Measurements from ENCODE around the gene ZBTB20. TPM values are rescaled to one million over a fixed set of nuclear protein-coding genes. Genes with fewer than 3 reads are reported as not detected.

ZBTB20 gene
- polyA plus RNA-seq, 1 donor from 2014 or later = 42.6 TPM

GRCh38 chr3:114452256-114452655 lies 694.8 kb downstream of the ZBTB20 start:
- Mint-ChIP-seq H3K9me3 (no peaks in the 10 kb centered on the region), H3K27me3 (no peaks in the 10 kb centered on the region), H3K36me3 (no peaks in the 10 kb centered on the region), H3K27ac (no peak overlapping the region), H3K4me1 (peaks cover 23 to 28% (median 25%) of the 10 kb centered on the region in 3 donors), H3K4me3 (no peak overlapping the region)

DNA sequence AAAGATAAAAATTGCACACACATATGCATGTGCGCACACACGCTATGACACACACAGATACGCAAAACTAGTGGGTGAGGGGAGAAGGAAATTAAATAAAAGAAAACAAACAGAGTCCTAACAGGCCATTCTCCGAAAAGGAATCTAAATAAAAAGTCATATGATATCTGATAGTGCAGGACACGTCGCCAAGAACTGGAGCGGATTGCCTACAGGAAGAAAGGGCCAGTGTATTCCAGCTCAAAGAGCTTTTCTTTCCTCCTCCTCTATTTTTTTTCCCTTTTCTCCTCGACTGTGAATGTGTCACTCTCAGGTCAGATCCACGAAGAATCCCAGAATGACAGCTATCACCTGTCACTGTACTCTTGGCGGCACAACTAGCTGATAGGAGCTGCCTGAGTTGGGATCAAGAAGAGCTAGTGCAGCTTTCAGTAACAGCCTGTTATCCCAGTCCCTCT lies 695.5 kb downstream of the ZBTB20 start:
- no peaks in the 10 kb centered on the region for H3K36me3 Mint-ChIP-seq
- no peak overlapping the region for H3K4me3 Mint-ChIP-seq
- no peak overlapping the region for H3K27ac Mint-ChIP-seq
- no peaks in the 10 kb centered on the region for H3K27me3 Mint-ChIP-seq
- peaks cover 24 to 33% (median 28%) of the 10 kb centered on the region in 3 donors for H3K4me1 Mint-ChIP-seq
- no peaks in the 10 kb centered on the region for H3K9me3 Mint-ChIP-seq

- no peaks in the 10 kb centered on the region for H3K27me3 Mint-ChIP-seq
- H3K36me3 Mint-ChIP-seq = no peaks in the 10 kb centered on the region
- no peak overlapping the region for H3K4me3 Mint-ChIP-seq
- H3K9me3 Mint-ChIP-seq = no peaks in the 10 kb centered on the region
- H3K27ac Mint-ChIP-seq = no peak overlapping the region
- H3K4me1 Mint-ChIP-seq = peaks cover 29 to 37% (median 34%) of the 10 kb centered on the region in 3 donors
Measured at GRCh38 chr3:114451051-114451451, 696.0 kb downstream of the ZBTB20 start.

DNA sequence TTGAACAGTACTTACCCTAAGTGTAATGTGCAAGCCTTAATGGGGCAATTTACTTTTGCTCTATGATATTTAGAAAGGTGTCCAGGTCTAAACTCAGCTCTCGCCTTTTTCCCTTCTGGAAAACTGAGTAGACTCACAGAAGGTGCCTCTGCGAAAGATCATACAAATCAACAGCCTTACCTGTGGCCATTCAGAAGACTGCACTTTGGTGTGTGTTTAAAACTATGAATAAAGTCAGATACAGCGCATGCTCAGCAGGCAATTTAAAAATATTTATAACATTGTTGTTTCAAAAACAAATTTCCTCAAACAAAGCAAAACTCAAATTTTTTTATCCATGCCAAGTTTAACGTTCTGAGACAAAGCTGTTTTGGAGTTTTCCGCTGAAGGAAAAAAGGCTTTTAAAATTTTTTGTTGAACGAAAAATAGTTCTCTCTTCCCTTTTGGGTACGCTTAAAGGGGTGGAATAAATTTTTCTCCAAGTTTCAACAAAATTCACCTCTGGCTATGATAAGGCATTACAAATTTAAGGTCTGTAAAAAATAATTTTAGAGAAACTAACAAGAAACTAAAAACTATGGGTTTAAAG lies 697.0 kb downstream of the ZBTB20 start:
- peak overlapping the region in 1 of 4 donors; percentile 86 for H3K4me3 Mint-ChIP-seq
- H3K9me3 Mint-ChIP-seq = no peaks in the 10 kb centered on the region
- peak overlapping the region in 1 of 3 donors; percentile 98 for H3K27ac Mint-ChIP-seq
- no peaks in the 10 kb centered on the region for H3K36me3 Mint-ChIP-seq
- no peaks in the 10 kb centered on the region for H3K27me3 Mint-ChIP-seq
- H3K4me1 Mint-ChIP-seq = peaks cover 30 to 37% (median 37%) of the 10 kb centered on the region in 3 donors

DNA sequence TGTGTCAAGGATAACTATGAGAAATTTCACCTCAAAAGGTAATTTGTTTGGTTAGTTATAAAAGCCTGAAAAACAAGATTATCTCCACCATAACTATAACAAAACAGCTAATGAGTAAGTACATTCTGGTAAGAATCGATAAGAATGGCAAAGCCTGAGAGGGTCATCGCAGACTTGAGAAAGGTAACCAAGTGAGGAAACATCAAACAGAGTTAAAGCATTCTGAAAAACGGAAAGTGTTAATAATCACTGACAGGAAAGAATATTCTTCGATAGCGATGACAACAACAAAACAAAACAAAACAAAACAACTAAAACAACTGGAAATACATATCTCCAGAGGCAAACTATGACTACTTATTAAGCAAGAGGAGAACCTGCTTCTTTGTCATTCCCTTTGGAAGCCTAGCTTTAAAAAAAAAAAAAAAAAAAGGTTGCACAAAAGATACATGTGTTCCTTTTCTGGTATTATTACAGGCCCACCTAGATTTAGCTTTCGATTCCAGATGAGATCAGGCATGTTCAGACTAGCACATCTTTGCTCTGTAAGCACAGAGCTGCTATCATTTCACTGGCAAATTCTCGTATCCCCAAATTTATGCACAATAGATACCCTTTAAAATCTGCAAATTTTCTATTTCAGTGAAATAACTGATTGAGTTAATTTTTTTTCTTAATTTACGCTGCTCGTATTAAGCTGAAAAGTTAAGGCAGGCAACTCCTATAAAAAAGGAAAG lies 697.6 kb downstream of the ZBTB20 start:
- peaks cover 30 to 37% (median 37%) of the 10 kb centered on the region in 3 donors for H3K4me1 Mint-ChIP-seq
- no peaks in the 10 kb centered on the region for H3K27me3 Mint-ChIP-seq
- H3K36me3 Mint-ChIP-seq = no peaks in the 10 kb centered on the region
- peak overlapping the region in 1 of 4 donors; percentile 86 for H3K4me3 Mint-ChIP-seq
- no peaks in the 10 kb centered on the region for H3K9me3 Mint-ChIP-seq
- peak overlapping the region in 1 of 3 donors; percentile 98 for H3K27ac Mint-ChIP-seq

GRCh38 chr3:114447950-114448479 lies 699.1 kb downstream of the ZBTB20 start:
- no peaks in the 10 kb centered on the region for H3K9me3 Mint-ChIP-seq
- H3K4me3 Mint-ChIP-seq = peak overlapping the region; percentile 70 to 81 (median 77)
- peaks cover 33 to 47% (median 42%) of the 10 kb centered on the region in 3 donors for H3K4me1 Mint-ChIP-seq
- H3K36me3 Mint-ChIP-seq = peaks cover 2% of the 10 kb centered on the region
- no peaks in the 10 kb centered on the region for H3K27me3 Mint-ChIP-seq
- peak overlapping the region; percentile 75 to 95 (median 93) for H3K27ac Mint-ChIP-seq

DNA sequence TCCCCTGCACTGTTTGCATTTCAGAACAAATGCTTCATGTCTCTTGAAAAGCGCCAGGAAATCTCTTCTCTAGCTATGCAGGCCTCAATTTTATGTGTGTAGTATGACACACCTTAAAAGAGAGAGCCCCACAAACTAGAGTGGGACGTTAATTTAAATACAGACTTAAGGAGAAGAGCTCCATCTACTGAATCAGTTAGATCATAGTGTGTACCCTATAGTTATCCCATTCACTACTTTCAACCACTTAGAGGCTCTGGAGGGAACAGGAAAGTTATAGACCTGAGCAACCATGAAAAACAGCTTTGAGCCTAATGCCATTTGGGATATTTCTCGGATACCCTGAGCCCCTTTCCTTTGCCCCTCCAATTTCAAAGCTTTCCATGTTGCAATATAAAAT lies 699.5 kb downstream of the ZBTB20 start:
- Mint-ChIP-seq H3K27me3 (no peaks in the 10 kb centered on the region), H3K9me3 (no peaks in the 10 kb centered on the region), H3K36me3 (peaks cover 2% of the 10 kb centered on the region), H3K4me1 (peaks cover 36 to 52% (median 45%) of the 10 kb centered on the region in 3 donors), H3K4me3 (peak overlapping the region in 3 of 4 donors; percentile 74 to 81 (median 80)), H3K27ac (peak overlapping the region; percentile 75 to 95 (median 93))

DNA sequence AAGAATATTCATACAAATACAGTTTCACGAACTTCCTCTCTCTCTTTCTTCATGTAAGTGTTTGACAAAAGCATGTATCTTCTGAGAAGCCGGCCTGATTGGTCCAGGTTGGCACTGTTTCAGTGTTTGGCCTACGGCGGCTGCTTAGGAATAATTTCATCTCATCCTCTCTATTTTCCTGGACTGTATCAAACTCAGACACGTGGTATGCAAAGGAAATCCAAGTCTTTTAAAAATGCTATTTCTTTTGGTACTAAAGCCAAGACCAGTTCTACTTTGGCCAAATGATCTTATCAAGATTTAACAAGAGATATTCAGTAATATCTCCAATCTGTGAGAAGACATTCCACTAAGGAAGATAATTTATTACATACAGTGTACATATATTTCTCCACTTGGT lies 700.5 kb downstream of the ZBTB20 start:
- no peaks in the 10 kb centered on the region for H3K9me3 Mint-ChIP-seq
- peak overlapping the region in 2 of 3 donors; percentile 46 to 75 for H3K27ac Mint-ChIP-seq
- no peaks in the 10 kb centered on the region for H3K27me3 Mint-ChIP-seq
- H3K36me3 Mint-ChIP-seq = peaks cover 2% of the 10 kb centered on the region
- H3K4me1 Mint-ChIP-seq = peaks cover 36 to 57% (median 50%) of the 10 kb centered on the region in 3 donors
- peak overlapping the region in 3 of 4 donors; percentile 36 to 76 (median 54) for H3K4me3 Mint-ChIP-seq

- Mint-ChIP-seq H3K9me3 (no peaks in the 10 kb centered on the region), H3K4me1 (peaks cover 41 to 59% (median 55%) of the 10 kb centered on the region in 3 donors), H3K27me3 (no peaks in the 10 kb centered on the region), H3K4me3 (no peak overlapping the region), H3K36me3 (peaks cover 2% of the 10 kb centered on the region), H3K27ac (peak overlapping the region in 1 of 3 donors; percentile 40)
Measured at GRCh38 chr3:114445233-114445632, 701.9 kb downstream of the ZBTB20 start.

DNA sequence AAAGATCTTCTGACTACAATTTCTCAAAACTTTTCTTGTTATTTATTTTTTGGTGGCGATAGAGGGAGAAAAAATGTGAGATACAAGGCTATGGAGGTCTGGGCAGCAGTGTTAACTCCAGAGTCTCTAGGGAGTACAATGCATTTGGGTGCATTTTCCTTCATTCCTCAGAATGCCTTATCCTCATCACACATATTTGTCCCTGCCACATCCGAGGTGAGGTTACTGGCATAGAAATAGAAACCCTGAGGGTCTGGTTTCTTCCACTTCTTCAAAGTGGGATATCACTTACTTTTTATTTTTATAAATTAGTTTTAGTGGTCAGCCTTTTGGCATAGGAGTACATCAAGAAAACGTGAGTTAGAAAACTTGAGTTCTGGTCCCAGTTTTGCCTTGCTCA lies 702.9 kb downstream of the ZBTB20 start:
- Mint-ChIP-seq H3K36me3 (peaks cover 3% of the 10 kb centered on the region), H3K4me3 (peak overlapping the region in 2 of 4 donors; percentile 2 to 51), H3K27me3 (no peaks in the 10 kb centered on the region), H3K27ac (peak overlapping the region in 1 of 3 donors; percentile 53), H3K9me3 (no peaks in the 10 kb centered on the region), H3K4me1 (peaks cover 44 to 64% (median 59%) of the 10 kb centered on the region in 3 donors)

GRCh38 chr3:114442246-114442645 lies 704.8 kb downstream of the ZBTB20 start:
- Mint-ChIP-seq H3K4me1 (peaks cover 50 to 67% (median 61%) of the 10 kb centered on the region in 3 donors), H3K27ac (peak overlapping the region; percentile 41 to 93 (median 57)), H3K4me3 (peak overlapping the region in 1 of 4 donors; percentile 38), H3K9me3 (no peaks in the 10 kb centered on the region), H3K27me3 (no peaks in the 10 kb centered on the region), H3K36me3 (peaks cover 6% of the 10 kb centered on the region)

DNA sequence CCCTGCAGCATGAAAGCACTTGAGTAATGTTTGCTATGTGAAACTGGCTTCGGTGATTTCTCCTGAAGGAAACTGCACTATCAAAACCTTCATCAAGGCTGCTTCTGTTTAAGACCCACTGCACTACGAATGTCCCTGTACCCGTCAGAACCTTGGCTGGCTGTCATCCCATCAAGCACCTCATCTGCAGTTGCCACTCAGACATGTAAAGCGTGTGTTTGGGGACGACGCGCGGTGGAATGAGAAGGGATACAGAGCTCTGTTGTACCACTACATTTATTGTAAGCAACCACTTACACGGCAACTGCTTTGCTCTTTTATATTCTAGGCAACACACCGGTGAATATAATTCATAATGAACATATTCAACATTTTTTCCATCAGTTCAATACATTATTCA lies 705.7 kb downstream of the ZBTB20 start:
- peak overlapping the region in 2 of 3 donors; percentile 57 to 93 for H3K27ac Mint-ChIP-seq
- H3K4me1 Mint-ChIP-seq = peaks cover 54 to 69% (median 62%) of the 10 kb centered on the region in 3 donors
- H3K9me3 Mint-ChIP-seq = no peaks in the 10 kb centered on the region
- peaks cover 6% of the 10 kb centered on the region for H3K36me3 Mint-ChIP-seq
- no peaks in the 10 kb centered on the region for H3K27me3 Mint-ChIP-seq
- peak overlapping the region; percentile 17 to 81 (median 52) for H3K4me3 Mint-ChIP-seq

DNA sequence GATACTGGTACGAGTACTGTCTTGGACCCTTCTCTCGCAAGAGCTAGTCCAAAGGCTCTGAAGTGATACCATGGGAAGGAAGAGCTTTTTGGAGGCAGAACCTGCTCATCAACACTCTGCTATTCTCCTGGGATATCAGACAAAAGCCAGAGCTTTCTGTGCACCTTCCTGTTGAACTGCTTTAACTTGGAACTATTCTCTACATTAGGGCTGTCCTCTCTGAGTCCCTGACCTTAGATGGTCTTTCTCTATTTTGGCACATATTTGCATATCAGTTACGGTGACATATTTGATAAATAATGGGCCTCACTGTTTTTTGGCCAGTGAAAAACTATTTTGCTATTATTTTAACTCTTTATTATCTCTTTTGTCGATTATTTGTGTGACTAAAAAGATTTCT lies 706.4 kb downstream of the ZBTB20 start:
- peaks cover 6% of the 10 kb centered on the region for H3K36me3 Mint-ChIP-seq
- H3K27me3 Mint-ChIP-seq = no peaks in the 10 kb centered on the region
- peak overlapping the region; percentile 36 to 83 (median 60) for H3K27ac Mint-ChIP-seq
- H3K4me1 Mint-ChIP-seq = peaks cover 56 to 74% (median 62%) of the 10 kb centered on the region in 3 donors
- no peaks in the 10 kb centered on the region for H3K9me3 Mint-ChIP-seq
- H3K4me3 Mint-ChIP-seq = peak overlapping the region in 2 of 4 donors; percentile 20 to 40

- H3K4me1 Mint-ChIP-seq = peaks cover 60 to 80% (median 62%) of the 10 kb centered on the region in 3 donors
- peak overlapping the region in 2 of 3 donors; percentile 16 to 22 for H3K27ac Mint-ChIP-seq
- no peaks in the 10 kb centered on the region for H3K9me3 Mint-ChIP-seq
- H3K4me3 Mint-ChIP-seq = peak overlapping the region in 1 of 4 donors; percentile 74
- no peaks in the 10 kb centered on the region for H3K27me3 Mint-ChIP-seq
- H3K36me3 Mint-ChIP-seq = peaks cover 6% of the 10 kb centered on the region
Measured at GRCh38 chr3:114439284-114439683, 707.8 kb downstream of the ZBTB20 start.

DNA sequence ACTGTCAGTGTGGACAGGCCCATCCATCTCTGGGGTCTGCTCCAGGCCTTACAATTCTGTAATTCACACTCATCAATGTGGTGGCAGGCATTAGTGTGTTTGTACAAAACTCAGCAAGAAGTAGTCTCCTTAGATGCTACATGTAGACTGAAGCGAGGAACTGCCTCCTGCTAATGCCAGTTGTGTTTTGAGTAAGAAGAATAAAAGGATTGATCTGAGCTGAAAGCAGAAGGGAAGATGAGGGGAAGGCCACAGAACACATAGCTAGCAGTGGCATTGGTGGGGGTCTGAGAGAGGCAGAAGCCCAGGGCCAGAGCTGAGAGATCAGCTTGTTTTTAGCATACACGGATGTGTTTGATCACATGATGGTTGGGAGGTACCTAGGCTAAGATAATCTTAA lies 709.2 kb downstream of the ZBTB20 start:
- Mint-ChIP-seq H3K27ac (peak overlapping the region; percentile 18 to 89 (median 86)), H3K36me3 (peaks cover 4% of the 10 kb centered on the region), H3K4me1 (peaks cover 60 to 69% (median 61%) of the 10 kb centered on the region in 3 donors), H3K4me3 (peak overlapping the region in 2 of 4 donors; percentile 24 to 65), H3K9me3 (no peaks in the 10 kb centered on the region), H3K27me3 (no peaks in the 10 kb centered on the region)

Measured in IgD-negative memory B cell (primary cell).